Measurements from ENCODE around the gene SCAMP1. TPM values are rescaled to one million over a fixed set of nuclear protein-coding genes. Genes with fewer than 3 reads are reported as not detected.

SCAMP1 gene
- total and polyA plus RNA-seq, 2 of the 13 experiments (the other 11 are each of a cell fraction or from before 2014, with no cell fraction given), result 18.2 to 33.7 TPM

DNA sequence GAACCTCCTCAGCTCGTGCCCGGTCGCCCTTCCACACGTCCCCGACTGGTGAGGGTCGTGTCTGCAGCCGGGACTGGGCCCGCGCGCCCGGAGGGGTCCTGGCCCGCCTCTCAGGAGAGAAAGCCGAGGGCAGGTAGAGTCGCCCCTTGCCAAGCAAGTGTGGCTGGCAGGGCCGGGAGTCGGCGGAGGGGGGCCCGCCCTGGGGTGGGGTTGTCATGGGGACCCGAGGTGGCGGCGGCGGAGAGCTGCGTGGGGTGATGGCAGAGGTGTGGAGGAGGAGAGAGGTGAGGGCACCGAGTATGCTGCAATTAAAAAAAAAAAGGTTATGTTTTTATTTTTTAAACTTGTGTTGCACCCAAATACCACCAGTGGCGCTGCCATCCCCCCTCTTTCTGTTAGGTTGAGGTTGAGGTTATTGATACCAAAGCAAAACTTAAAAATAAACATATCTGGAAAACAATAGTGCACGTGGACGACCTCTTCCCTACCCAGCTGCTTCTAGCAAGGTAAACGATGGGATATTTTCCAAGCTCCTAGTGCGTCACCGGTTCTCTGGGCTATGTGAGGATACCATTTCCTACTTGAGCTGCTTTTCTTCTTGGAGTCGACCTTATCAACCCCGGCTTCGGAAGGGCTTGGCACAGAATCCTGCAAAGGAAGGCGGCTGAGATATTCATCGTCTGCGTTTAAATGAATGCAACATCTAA lies 660 bp downstream of the SCAMP1 start (continued):
- TF ChIP-seq, protein P1, sequence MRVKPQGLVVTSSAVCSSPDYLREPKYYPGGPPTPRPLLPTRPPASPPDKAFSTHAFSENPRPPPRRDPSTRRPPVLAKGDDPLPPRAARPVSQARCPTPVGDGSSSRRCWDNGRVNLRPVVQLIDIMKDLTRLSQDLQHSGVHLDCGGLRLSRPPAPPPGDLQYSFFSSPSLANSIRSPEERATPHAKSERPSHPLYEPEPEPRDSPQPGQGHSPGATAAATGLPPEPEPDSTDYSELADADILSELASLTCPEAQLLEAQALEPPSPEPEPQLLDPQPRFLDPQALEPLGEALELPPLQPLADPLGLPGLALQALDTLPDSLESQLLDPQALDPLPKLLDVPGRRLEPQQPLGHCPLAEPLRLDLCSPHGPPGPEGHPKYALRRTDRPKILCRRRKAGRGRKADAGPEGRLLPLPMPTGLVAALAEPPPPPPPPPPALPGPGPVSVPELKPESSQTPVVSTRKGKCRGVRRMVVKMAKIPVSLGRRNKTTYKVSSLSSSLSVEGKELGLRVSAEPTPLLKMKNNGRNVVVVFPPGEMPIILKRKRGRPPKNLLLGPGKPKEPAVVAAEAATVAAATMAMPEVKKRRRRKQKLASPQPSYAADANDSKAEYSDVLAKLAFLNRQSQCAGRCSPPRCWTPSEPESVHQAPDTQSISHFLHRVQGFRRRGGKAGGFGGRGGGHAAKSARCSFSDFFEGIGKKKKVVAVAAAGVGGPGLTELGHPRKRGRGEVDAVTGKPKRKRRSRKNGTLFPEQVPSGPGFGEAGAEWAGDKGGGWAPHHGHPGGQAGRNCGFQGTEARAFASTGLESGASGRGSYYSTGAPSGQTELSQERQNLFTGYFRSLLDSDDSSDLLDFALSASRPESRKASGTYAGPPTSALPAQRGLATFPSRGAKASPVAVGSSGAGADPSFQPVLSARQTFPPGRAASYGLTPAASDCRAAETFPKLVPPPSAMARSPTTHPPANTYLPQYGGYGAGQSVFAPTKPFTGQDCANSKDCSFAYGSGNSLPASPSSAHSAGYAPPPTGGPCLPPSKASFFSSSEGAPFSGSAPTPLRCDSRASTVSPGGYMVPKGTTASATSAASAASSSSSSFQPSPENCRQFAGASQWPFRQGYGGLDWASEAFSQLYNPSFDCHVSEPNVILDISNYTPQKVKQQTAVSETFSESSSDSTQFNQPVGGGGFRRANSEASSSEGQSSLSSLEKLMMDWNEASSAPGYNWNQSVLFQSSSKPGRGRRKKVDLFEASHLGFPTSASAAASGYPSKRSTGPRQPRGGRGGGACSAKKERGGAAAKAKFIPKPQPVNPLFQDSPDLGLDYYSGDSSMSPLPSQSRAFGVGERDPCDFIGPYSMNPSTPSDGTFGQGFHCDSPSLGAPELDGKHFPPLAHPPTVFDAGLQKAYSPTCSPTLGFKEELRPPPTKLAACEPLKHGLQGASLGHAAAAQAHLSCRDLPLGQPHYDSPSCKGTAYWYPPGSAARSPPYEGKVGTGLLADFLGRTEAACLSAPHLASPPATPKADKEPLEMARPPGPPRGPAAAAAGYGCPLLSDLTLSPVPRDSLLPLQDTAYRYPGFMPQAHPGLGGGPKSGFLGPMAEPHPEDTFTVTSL (CRISPR knock-in tag; IDR thresholded peaks at IDR 0.05; ENCODE audit: borderline replicate concordance), result no peak
- TF ChIP-seq IRX3 (CRISPR knock-in tag; IDR thresholded peaks at IDR 0.05; ENCODE audit: borderline replicate concordance, low read depth) (no peak), ZSCAN20 (CRISPR knock-in tag; IDR thresholded peaks at IDR 0.05; ENCODE audit: borderline replicate concordance) (no peak), PLRG1 (conservative IDR thresholded peaks at IDR 0.05) (no peak), KLF12 (CRISPR knock-in tag; IDR thresholded peaks at IDR 0.05; ENCODE audit: borderline replicate concordance) (no peak), NPAS2 (CRISPR knock-in tag; IDR thresholded peaks at IDR 0.05; ENCODE audit: borderline replicate concordance) (no peak), ZNF777 (CRISPR knock-in tag; IDR thresholded peaks at IDR 0.05) (0 out of 2 replicates have a peak, but pooled peaks have one; percentile 7), HNRNPL (IDR thresholded peaks at IDR 0.05; ENCODE audit: low read depth, low read length) (0 out of 2 replicates have a peak, but pooled peaks have one; percentile 51), ZBTB7A (CRISPR knock-in tag; IDR thresholded peaks at IDR 0.05) (no peak), JUND (CRISPR knock-in tag; IDR thresholded peaks at IDR 0.05) (no peak), CCAR2 (optimal IDR thresholded peaks at IDR 0.05; ENCODE audit: low read depth, low read length) (no peak), ZNF292 (CRISPR knock-in tag; IDR thresholded peaks at IDR 0.05; ENCODE audit: borderline replicate concordance, low read depth) (peak; percentile 25; the same call in 1 of the 2 replicates), ZNF75D (CRISPR knock-in tag; IDR thresholded peaks at IDR 0.05; ENCODE audit: borderline replicate concordance) (0 out of 2 replicates have a peak, but pooled peaks have one; percentile 28), SNAPC2 (CRISPR knock-in tag; IDR thresholded peaks at IDR 0.05) (no peak), SOX13 (IDR thresholded peaks at IDR 0.05) (no peak), SOX13 (CRISPR knock-in tag; conservative IDR thresholded peaks at IDR 0.05 in 1 of 2, IDR thresholded peaks at IDR 0.05 in 1 of 2) (peak in 1 of 2 experiments; percentile 36; a peak in 1 of 4 replicates), SOX6 (IDR thresholded peaks at IDR 0.05) (no peak), SOX6 (CRISPR knock-in tag; IDR thresholded peaks at IDR 0.05) (peak; percentile 25; the same call in 1 of the 2 replicates), HDAC2 (CRISPR knock-in tag; IDR thresholded peaks at IDR 0.05) (0 out of 2 replicates have a peak, but pooled peaks have one; percentile 9), GTF3A (CRISPR knock-in tag; conservative IDR thresholded peaks at IDR 0.05) (no peak), AGO2 (optimal IDR thresholded peaks at IDR 0.05; ENCODE audit: low read depth, low read length) (peak; percentile 11), KAT7 (CRISPR knock-in tag; IDR thresholded peaks at IDR 0.05; ENCODE audit: borderline replicate concordance) (peak; percentile 36; the same call in 1 of the 2 replicates)
- TF ChIP-seq, protein P2, sequence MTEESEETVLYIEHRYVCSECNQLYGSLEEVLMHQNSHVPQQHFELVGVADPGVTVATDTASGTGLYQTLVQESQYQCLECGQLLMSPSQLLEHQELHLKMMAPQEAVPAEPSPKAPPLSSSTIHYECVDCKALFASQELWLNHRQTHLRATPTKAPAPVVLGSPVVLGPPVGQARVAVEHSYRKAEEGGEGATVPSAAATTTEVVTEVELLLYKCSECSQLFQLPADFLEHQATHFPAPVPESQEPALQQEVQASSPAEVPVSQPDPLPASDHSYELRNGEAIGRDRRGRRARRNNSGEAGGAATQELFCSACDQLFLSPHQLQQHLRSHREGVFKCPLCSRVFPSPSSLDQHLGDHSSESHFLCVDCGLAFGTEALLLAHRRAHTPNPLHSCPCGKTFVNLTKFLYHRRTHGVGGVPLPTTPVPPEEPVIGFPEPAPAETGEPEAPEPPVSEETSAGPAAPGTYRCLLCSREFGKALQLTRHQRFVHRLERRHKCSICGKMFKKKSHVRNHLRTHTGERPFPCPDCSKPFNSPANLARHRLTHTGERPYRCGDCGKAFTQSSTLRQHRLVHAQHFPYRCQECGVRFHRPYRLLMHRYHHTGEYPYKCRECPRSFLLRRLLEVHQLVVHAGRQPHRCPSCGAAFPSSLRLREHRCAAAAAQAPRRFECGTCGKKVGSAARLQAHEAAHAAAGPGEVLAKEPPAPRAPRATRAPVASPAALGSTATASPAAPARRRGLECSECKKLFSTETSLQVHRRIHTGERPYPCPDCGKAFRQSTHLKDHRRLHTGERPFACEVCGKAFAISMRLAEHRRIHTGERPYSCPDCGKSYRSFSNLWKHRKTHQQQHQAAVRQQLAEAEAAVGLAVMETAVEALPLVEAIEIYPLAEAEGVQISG (CRISPR knock-in tag; IDR thresholded peaks at IDR 0.05), result no peak

Measured in HepG2 (cell line).